Ascending aorta (tissue), 2 donors: ENCODE data around the gene FYTTD1. TPM values are rescaled to one million over a fixed set of nuclear protein-coding genes. Genes with fewer than 3 reads are reported as not detected.

ENCODE experiments used
- DNase-seq, 2 donors: peaks; one replicate each; pipeline ENCODE4 v3.0.0-alpha.2; 2019; ENCODE audit warnings: low spot score in 2 of 2
- H3K27ac ChIP-seq, 2 donors: fragments of 200-600 bp; sonication (generic); one replicate each; pipeline ENCODE4 v1.5.1; 2016 to 2017; ENCODE audit warnings: mild to moderate bottlenecking in 1 of 2
- H3K27me3 ChIP-seq: fragments of 200-600 bp; sonication (generic); one replicate; pipeline ENCODE4 v1.5.1; 2017
- H3K36me3 ChIP-seq, 2 donors: fragments of 200-600 bp; sonication (generic); one replicate each; pipeline ENCODE4 v1.5.1; 2016
- H3K4me1 ChIP-seq, 2 donors: fragments of 200-600 bp; sonication (generic); one replicate each; pipeline ENCODE4 v1.5.1; 2016 to 2017; ENCODE audit warnings: mild to moderate bottlenecking in 1 of 2
- H3K4me3 ChIP-seq, 2 donors: fragments of 200-600 bp; sonication (generic); one replicate each; pipeline ENCODE4 v1.5.1; 2016 to 2017; ENCODE audit warnings: mild to moderate bottlenecking in 1 of 2
- H3K9me3 ChIP-seq, 2 donors: fragments of 200-600 bp; sonication (generic); one replicate each; pipeline ENCODE4 v1.5.1; 2016
- intact Hi-C: fragments of 100-400 bp; cut with DNase I; formaldehyde crosslinking; loops from one replicate; pipeline ENCODE4 v1.15.1; 2023
- total RNA-seq: library from RNA; depleted of rRNA; stranded (reverse); fragments of >200 nt; gene quantifications from one replicate; pipeline ENCODE4 v1.1.0, GENCODE V29; 2016
- TF ChIP-seq, protein P1 (sequence below), 3 experiments: fragments of 200-600 bp in 2 of 3; fragments of 450-650 bp in 1 of 3; sonication (generic) in 2 of 3; IDR thresholded peaks; one replicate each; pipeline ENCODE4 v1.5.1; 2016 to 2019; ENCODE audit warnings: antibody characterized with exemption in 3 of 3, mild to moderate bottlenecking in 1 of 3, moderate library complexity in 1 of 3

Gene FYTTD1
- total RNA-seq, 1 donor from 2014 or later = 14.0 TPM

DNA sequence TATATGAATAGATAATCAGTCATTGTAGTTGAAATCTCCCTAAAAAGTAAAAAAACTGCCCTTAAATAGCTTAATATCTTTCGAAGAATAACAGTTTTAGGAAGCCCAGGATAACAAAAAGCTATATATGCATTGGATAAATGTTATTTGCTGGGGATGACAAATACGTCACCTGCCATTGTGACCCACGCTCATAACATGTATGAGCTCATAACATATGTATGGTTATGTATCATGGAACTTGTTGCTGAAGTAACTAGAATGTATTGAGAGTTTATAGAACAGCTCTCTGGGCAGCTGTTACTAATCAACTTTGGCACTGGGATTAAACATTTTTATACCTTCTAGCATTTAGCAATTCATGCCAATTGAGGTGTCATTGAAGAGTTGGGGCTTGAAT lies 39.6 kb downstream of the FYTTD1 start:
- TF ChIP-seq, protein P1, sequence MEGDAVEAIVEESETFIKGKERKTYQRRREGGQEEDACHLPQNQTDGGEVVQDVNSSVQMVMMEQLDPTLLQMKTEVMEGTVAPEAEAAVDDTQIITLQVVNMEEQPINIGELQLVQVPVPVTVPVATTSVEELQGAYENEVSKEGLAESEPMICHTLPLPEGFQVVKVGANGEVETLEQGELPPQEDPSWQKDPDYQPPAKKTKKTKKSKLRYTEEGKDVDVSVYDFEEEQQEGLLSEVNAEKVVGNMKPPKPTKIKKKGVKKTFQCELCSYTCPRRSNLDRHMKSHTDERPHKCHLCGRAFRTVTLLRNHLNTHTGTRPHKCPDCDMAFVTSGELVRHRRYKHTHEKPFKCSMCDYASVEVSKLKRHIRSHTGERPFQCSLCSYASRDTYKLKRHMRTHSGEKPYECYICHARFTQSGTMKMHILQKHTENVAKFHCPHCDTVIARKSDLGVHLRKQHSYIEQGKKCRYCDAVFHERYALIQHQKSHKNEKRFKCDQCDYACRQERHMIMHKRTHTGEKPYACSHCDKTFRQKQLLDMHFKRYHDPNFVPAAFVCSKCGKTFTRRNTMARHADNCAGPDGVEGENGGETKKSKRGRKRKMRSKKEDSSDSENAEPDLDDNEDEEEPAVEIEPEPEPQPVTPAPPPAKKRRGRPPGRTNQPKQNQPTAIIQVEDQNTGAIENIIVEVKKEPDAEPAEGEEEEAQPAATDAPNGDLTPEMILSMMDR (IDR thresholded peaks at IDR 0.05) = no peak
- no peak for DNase-seq

DNA sequence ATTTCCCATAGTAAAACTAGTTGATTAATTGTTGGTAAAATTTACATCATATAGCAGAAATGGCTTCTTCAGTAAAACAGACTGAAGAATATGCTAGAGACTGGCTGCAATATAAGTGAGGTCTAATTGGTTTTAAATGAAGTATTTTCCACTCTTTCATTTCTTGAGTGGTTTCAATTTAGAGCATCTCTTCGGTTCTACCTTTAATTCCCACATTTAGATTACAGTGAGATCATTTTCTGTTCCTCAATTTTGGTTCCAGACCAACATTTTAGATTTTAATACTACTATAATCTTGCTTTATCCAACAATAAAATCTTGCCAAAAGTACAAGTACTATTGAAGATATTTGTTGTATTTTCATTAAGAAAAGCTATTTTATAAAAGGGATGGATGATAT lies 40.4 kb downstream of the FYTTD1 start:
- Histone ChIP-seq H3K36me3 (peaks cover 1 to 10% of the 10 kb centered on the region in 2 donors), H3K27ac (peak overlapping the region in 1 of 2 donors; percentile 95), H3K9me3 (no peaks in the 10 kb centered on the region), H3K4me1 (peaks cover 0 to 11% of the 10 kb centered on the region in 2 donors), H3K4me3 (peak overlapping the region in 1 of 2 donors; percentile 88), H3K27me3 (no peaks in the 10 kb centered on the region)
- no peak for DNase-seq
- TF ChIP-seq, protein P1 (IDR thresholded peaks at IDR 0.05) = no peak
- intact Hi-C loops = no loop called here

More for the DNA sequence above, 39.6 kb downstream of the FYTTD1 start:
- Histone ChIP-seq H3K36me3 (peaks cover 2 to 18% of the 10 kb centered on the region in 2 donors), H3K4me3 (no peak overlapping the region), H3K4me1 (peaks cover 0 to 7% of the 10 kb centered on the region in 2 donors), H3K9me3 (no peaks in the 10 kb centered on the region), H3K27ac (no peak overlapping the region), H3K27me3 (no peaks in the 10 kb centered on the region)
- intact Hi-C loops = loop anchor here (5.0 kb wide), 1 partner anchor 33 kb away; no protein-coding TSS in a partner anchor

DNA sequence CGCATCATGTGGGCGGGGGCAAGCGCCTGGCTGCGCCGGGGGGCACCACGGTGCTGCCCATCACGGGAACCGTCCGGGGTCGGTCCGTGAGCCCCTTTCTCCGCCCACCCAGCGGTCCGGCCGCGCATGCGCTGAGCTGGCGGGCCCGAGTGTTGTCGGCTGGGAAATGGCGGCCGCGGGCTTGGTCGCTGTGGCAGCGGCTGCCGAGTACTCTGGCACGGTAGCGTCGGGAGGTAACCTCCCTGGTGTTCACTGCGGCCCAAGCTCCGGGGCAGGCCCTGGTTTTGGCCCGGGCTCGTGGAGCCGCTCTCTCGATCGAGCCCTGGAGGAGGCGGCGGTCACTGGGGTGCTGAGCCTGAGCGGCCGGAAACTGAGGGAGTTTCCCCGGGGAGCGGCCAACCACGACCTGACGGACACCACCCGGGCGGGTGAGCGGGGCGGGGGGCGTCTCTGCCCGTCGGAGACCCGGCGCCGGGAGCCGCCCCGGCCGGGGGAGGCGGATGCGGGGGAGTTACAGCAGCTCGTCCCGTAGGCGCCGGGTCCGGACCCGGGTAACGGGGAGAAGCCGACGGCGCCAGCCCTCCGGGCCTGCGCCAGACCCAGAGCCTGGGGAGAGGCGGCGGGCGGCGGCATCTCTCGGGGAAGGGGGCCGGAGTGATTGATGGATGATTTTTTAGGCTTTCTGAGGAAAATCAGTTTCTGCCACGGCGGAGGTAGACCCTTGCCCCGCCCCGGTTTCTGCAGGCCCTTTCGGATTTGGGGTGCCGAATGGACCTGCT lies 41.6 kb downstream of the FYTTD1 start, which contains the start of gene LRCH3:
TSS of gene LRCH3 (plus strand) at position 142 of the 779 bp plus-strand sequence. CDS start at position 167, 25 bp downstream.
- Histone ChIP-seq H3K4me3 (peak within 1 kb of the TSS; percentile 88 to 97), H3K36me3 (peaks cover 0 to 6% of the 10 kb centered on the region in 2 donors), H3K27me3 (no peaks in the 10 kb centered on the region), H3K27ac (peak within 1 kb of the TSS; percentile 95 to 98), H3K9me3 (no peaks in the 10 kb centered on the region), H3K4me1 (peaks cover 0 to 13% of the 10 kb centered on the region in 2 donors)
- intact Hi-C loops = loop anchor here (1.0 kb wide), 3 partner anchors 18 to 54 kb away; no protein-coding TSS in a partner anchor
- TF ChIP-seq, protein P1 (IDR thresholded peaks at IDR 0.05) = no peak
- DNase-seq = peak; percentile 19 to 89

DNA sequence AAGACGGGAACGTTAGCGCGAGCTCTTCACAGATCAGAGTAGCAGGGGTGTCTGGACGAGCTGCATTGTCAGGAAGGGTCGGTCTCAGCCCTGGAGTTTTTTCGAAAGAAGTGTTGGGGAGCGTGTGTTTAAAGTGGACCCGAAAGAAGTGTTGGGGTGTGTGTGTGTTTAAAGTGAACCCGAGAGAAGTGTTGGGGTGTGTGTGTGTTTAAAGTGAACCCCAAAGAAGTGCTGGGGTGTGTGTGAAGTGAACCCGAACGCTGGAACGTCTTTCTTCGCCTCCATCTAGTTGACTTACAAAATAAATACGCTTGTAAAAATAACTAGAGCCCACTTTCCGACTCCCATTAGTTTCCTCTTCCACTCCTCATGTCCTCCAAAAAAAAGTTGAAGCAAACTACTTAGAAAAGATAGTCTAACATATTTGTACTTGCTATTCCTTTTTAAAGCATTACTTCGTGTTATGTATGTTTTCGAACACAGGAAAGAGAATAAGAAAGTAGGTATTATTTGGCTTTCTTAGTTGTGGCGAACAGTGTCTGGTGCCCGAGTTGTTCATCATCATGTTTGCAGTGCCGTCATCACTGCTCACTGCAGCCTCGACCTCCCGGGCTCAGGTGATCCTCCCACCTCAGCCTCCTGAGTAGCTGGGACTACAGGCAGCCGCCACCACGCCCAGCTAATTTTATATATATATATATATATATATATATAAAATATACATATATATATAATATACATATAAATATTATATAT lies 42.4 kb downstream of the FYTTD1 start:
- no peak for DNase-seq
- intact Hi-C loops = loop anchor here (1.0 kb wide), 3 partner anchors 17 to 55 kb away; no protein-coding TSS in a partner anchor
- no peaks in the 10 kb centered on the region for H3K9me3 ChIP-seq
- no peaks in the 10 kb centered on the region for H3K36me3 ChIP-seq
- H3K27ac ChIP-seq = peak overlapping the region; percentile 95 to 98
- peak overlapping the region; percentile 88 to 97 for H3K4me3 ChIP-seq
- H3K27me3 ChIP-seq = no peaks in the 10 kb centered on the region
- TF ChIP-seq, protein P1 (IDR thresholded peaks at IDR 0.05) = no peak
- H3K4me1 ChIP-seq = peaks cover 0 to 16% of the 10 kb centered on the region in 2 donors

DNA sequence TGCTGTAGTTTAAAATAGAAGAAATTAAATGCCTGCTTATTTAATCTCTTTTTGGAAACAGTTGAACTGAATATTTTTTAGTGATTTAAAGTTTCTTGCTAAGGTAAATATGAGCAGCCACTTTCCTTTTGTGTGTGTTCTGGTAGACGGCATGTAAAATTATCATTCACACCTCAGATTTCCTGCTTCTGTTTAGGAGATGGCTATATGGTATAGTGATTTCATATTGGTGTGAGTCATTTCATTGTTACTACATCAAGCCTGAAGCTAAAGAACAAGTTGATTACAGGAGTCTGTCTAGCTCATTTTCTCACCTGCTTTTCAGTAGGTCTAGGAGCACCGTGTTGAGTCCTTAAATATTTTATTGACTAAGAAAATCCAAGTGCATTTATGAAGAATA lies 43.6 kb downstream of the FYTTD1 start:
- Histone ChIP-seq H3K36me3 (no peaks in the 10 kb centered on the region), H3K4me1 (peaks cover 0 to 17% of the 10 kb centered on the region in 2 donors), H3K4me3 (peak overlapping the region; percentile 28 to 88), H3K27me3 (no peaks in the 10 kb centered on the region), H3K27ac (peak overlapping the region; percentile 95 to 98), H3K9me3 (no peaks in the 10 kb centered on the region)
- TF ChIP-seq, protein P1 (IDR thresholded peaks at IDR 0.05) = no peak
- DNase-seq = no peak
- intact Hi-C loops = no loop called here
